Naive thymus-derived CD8-positive, alpha-beta T cell (primary cell): ENCODE measurements around the gene TTC7B. TPM values are rescaled to one million over a fixed set of nuclear protein-coding genes. Genes with fewer than 3 reads are reported as not detected.

ENCODE experiments used
- ATAC-seq, 2 donors: fragments of 150-1000 bp; cut with Tn5 transposase in 1 of 2; sonication (Bioruptor Pico), chemical (Tn5 transposase) in 1 of 2; 1 replicate in 1 of 2; 2 replicates in 1 of 2; pipeline ENCODE4 v1.10.0; 2021; ENCODE audit warnings: mild to moderate bottlenecking in 2 of 2, moderate library complexity in 2 of 2
- POLR2A ChIA-PET: fragments of 350-600 bp; sonication (Branson Sonifier 250); formaldehyde crosslinking; loops from one replicate; lab custom pipeline; 2021; ENCODE audit warnings: antibody characterized with exemption; lab: Charles Lee
- DNase-seq, 10 donors: peaks; one replicate each; pipeline versions ENCODE4 v3.0.0 to v3.0.0-alpha.2; 2020 to 2022
- H3K27ac Mint-ChIP-seq, 10 donors: one replicate each; pipeline ENCODE4 v1.8.0; 2020 to 2022; ENCODE audit warnings: mild to moderate bottlenecking in 10 of 10, mixed read lengths in 10 of 10, moderate library complexity in 4 of 10, inconsistent platforms in 1 of 10
- H3K27me3 Mint-ChIP-seq, 5 donors: one replicate each; pipeline ENCODE4 v1.8.0; 2021 to 2022; ENCODE audit warnings: mixed read lengths in 5 of 5
- H3K36me3 Mint-ChIP-seq, 3 donors: one replicate each; pipeline ENCODE4 v1.8.0; 2020 to 2022; ENCODE audit warnings: mixed read lengths in 3 of 3, mild to moderate bottlenecking in 2 of 3, inconsistent platforms in 1 of 3
- H3K4me1 Mint-ChIP-seq, 4 donors: one replicate each; pipeline ENCODE4 v1.8.0; 2021 to 2022; ENCODE audit warnings: mixed read lengths in 4 of 4
- H3K4me3 Mint-ChIP-seq, 10 donors: one replicate each; pipeline ENCODE4 v1.8.0; 2020 to 2022; ENCODE audit warnings: mild to moderate bottlenecking in 10 of 10, mixed read lengths in 10 of 10, moderate library complexity in 6 of 10, inconsistent platforms in 1 of 10
- H3K9me3 Mint-ChIP-seq, 9 donors: one replicate each; pipeline ENCODE4 v1.8.0; 2020 to 2022; ENCODE audit warnings: mixed read lengths in 9 of 9, mild to moderate bottlenecking in 3 of 9, inconsistent platforms in 1 of 9, moderate library complexity in 1 of 9
- polyA plus RNA-seq, 3 donors: library from polyadenylated mRNA; unstranded; fragments of 300-500 nt; fragmentation: Illumina TruSeq; gene quantifications; one replicate each; pipeline ENCODE4 v1.2.3, GENCODE V29; 2021
- total RNA-seq, 8 experiments: library from RNA in 2 of 8; stranded (reverse) in 2 of 8; gene quantifications; one replicate each; pipeline ENCODE4 v1.2.3 and lab custom pipeline; 2021 to 2026

The TTC7B gene
- total and polyA plus RNA-seq, 5 experiments from 2014 or later, result 0.01 to 0.81 (median 0.41) TPM

- Mint-ChIP-seq H3K4me3 (no peak overlapping the region), H3K36me3 (no peaks in the 10 kb centered on the region), H3K9me3 (no peaks in the 10 kb centered on the region), H3K27ac (no peak overlapping the region), H3K27me3 (peaks cover 0 to 1% (median 0%) of the 10 kb centered on the region in 5 donors), H3K4me1 (no peaks in the 10 kb centered on the region)
- DNase-seq, result no peak
- no peak for ATAC-seq
- POLR2A ChIA-PET, result no interaction called here
Measured at GRCh38 chr14:90720832-90721231, 95.4 kb downstream of the TTC7B start.

DNA sequence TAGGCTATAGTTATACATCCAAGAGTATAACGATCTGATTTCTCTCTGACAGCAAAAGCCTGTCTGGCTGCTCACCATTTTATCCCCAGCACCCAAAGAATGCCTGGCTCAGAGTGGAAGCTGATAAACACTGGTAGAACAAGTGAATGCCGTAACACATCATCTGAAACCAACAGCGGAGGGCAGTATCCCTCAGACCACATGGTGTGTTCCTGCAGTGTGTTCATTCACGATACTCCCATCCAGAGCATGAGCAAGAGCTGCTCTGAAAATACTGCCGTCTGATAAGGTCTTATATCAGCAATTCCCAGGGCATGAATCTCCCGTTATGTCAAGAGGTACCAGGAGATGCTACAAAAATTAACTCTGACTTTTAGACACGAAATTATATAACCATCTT lies 95.9 kb downstream of the TTC7B start:
- H3K9me3 Mint-ChIP-seq, result no peaks in the 10 kb centered on the region
- peaks cover 0 to 2% (median 0%) of the 10 kb centered on the region in 5 donors for H3K27me3 Mint-ChIP-seq
- POLR2A ChIA-PET, result no interaction called here
- ATAC-seq (no peak), DNase-seq (no peak)
- no peaks in the 10 kb centered on the region for H3K36me3 Mint-ChIP-seq
- H3K4me3 Mint-ChIP-seq, result no peak overlapping the region
- H3K4me1 Mint-ChIP-seq, result no peaks in the 10 kb centered on the region
- no peak overlapping the region for H3K27ac Mint-ChIP-seq

DNA sequence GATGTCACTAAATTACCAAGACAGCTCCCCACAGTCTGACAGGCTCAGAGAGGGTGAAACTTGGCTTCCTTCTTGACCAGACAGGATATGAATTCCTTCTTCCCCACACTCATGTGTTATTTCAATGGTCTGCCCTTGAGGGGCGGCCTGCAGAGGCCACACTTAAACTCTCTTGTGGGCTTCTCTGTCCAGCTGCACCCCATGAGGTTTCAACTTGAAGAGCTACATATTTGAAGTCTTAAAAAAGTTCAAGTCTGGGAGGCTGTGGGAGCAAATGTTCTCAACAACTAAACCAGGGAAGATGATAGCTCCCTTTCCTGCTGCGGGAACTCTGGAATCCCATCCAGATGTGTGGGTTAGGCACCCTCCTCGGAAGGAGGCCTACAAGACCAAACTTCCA lies 98.3 kb downstream of the TTC7B start:
- no peaks in the 10 kb centered on the region for H3K4me1 Mint-ChIP-seq
- POLR2A ChIA-PET, result interaction anchor here (0.6 kb wide), 1 partner anchor 56 kb away, joined by 3 read pairs; no protein-coding TSS in a partner anchor
- H3K9me3 Mint-ChIP-seq, result no peaks in the 10 kb centered on the region
- no peak overlapping the region for H3K27ac Mint-ChIP-seq
- DNase-seq, result no peak
- H3K4me3 Mint-ChIP-seq, result no peak overlapping the region
- peaks cover 0 to 4% (median 2%) of the 10 kb centered on the region in 5 donors for H3K27me3 Mint-ChIP-seq
- ATAC-seq, result no peak
- H3K36me3 Mint-ChIP-seq, result no peaks in the 10 kb centered on the region

DNA sequence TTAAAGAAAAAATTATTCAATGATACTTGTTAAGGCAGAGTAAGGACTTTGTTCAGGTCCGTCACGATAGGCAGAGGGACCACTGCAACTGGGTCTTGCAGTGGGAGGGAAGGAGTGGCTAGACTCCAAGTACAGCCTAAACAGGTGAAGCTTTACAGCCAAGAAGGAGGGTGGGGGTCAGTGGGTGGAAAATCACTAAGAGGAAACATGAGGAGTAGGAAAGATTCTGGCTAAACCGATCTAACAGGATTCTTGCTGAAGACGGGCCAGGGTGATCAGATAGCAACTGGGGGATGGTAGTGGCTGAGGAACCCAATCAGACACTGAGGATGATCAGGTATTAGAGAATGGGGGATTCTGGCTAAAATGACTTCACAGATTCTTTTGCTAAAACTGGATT lies 100.2 kb downstream of the TTC7B start:
- Mint-ChIP-seq H3K27me3 (peaks cover 0 to 4% (median 2%) of the 10 kb centered on the region in 5 donors), H3K4me1 (no peaks in the 10 kb centered on the region), H3K27ac (peak overlapping the region in 1 of 10 donors; percentile 15), H3K9me3 (no peaks in the 10 kb centered on the region), H3K4me3 (no peak overlapping the region), H3K36me3 (no peaks in the 10 kb centered on the region)
- DNase-seq, result no peak
- ATAC-seq, result no peak
- POLR2A ChIA-PET, result no interaction called here

DNA sequence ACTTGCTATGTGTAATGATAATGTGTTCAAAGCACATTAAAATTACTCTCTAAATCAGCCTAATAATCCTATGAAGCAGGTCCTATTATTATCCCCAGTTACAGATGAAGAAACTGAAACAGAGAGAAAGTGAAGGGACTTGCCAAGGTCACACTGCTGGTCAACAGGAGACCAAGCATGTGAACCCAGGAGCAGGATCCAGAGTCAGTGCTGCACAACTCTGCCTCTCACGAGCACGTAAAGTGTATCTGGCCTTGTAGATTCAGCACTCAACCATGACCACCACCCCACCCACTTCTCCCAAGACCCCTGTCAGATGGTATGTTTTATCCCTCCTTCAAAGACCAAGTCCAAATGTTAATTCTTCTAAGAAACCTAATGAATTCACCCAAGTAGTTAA lies 100.7 kb downstream of the TTC7B start:
- no peaks in the 10 kb centered on the region for H3K4me1 Mint-ChIP-seq

GRCh38 chr14:90714811-90715210 lies 101.4 kb downstream of the TTC7B start:
- ATAC-seq, result no peak
- H3K4me3 Mint-ChIP-seq, result no peak overlapping the region
- DNase-seq, result no peak
- no peaks in the 10 kb centered on the region for H3K36me3 Mint-ChIP-seq
- POLR2A ChIA-PET, result no interaction called here
- peaks cover 0 to 4% (median 3%) of the 10 kb centered on the region in 5 donors for H3K27me3 Mint-ChIP-seq
- H3K4me1 Mint-ChIP-seq, result no peaks in the 10 kb centered on the region
- no peak overlapping the region for H3K27ac Mint-ChIP-seq
- H3K9me3 Mint-ChIP-seq, result no peaks in the 10 kb centered on the region

More for the DNA sequence above, 100.7 kb downstream of the TTC7B start:
- no peak overlapping the region for H3K27ac Mint-ChIP-seq
- H3K27me3 Mint-ChIP-seq, result peaks cover 0 to 4% (median 2%) of the 10 kb centered on the region in 5 donors
- H3K9me3 Mint-ChIP-seq, result no peaks in the 10 kb centered on the region
- DNase-seq (no peak), ATAC-seq (no peak)
- no peak overlapping the region for H3K4me3 Mint-ChIP-seq
- H3K36me3 Mint-ChIP-seq, result no peaks in the 10 kb centered on the region
- POLR2A ChIA-PET, result no interaction called here

GRCh38 chr14:90704738-90705392 lies 111.4 kb downstream of the TTC7B start:
- ATAC-seq, result no peak
- Mint-ChIP-seq H3K36me3 (no peaks in the 10 kb centered on the region), H3K4me3 (no peak overlapping the region), H3K27ac (no peak overlapping the region), H3K4me1 (no peaks in the 10 kb centered on the region), H3K9me3 (no peaks in the 10 kb centered on the region), H3K27me3 (peaks cover 0 to 16% (median 6%) of the 10 kb centered on the region in 5 donors)
- POLR2A ChIA-PET, result no interaction called here
- DNase-seq, result no peak

GRCh38 chr14:90703841-90704737 lies 112.1 kb downstream of the TTC7B start:
- POLR2A ChIA-PET, result no interaction called here
- no peaks in the 10 kb centered on the region for H3K36me3 Mint-ChIP-seq
- H3K9me3 Mint-ChIP-seq, result no peaks in the 10 kb centered on the region
- no peak overlapping the region for H3K27ac Mint-ChIP-seq
- H3K27me3 Mint-ChIP-seq, result peaks cover 0 to 16% (median 6%) of the 10 kb centered on the region in 5 donors
- DNase-seq, result no peak
- no peaks in the 10 kb centered on the region for H3K4me1 Mint-ChIP-seq
- no peak overlapping the region for H3K4me3 Mint-ChIP-seq
- ATAC-seq, result no peak

GRCh38 chr14:90700933-90701776 lies 115.1 kb downstream of the TTC7B start:
- Mint-ChIP-seq H3K27ac (no peak overlapping the region), H3K27me3 (peaks cover 0 to 16% (median 0%) of the 10 kb centered on the region in 5 donors), H3K4me3 (no peak overlapping the region), H3K9me3 (no peaks in the 10 kb centered on the region), H3K4me1 (peaks cover 4 to 11% (median 4%) of the 10 kb centered on the region in 4 donors), H3K36me3 (no peaks in the 10 kb centered on the region)
- POLR2A ChIA-PET, result no interaction called here
- no peak for ATAC-seq
- DNase-seq, result no peak

DNA sequence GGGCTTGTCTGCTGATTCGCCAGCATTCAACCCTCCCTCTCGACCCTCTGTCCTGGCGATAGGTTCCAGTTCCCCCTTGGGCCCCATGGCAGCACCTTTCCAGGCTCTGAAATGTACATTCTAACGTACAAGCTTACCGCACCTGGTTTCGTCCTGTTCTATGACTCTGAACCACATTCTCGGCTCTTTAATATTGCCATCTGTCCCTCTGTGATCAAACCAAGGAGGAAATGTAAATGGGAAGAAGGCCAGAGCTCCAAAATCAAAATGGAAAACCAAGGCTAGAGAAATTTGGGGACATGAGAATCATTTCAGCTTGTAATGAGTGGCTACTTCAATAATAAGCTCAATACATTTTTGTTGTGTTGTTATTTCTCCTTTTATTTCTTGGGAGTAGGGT lies 117.2 kb downstream of the TTC7B start:
- Mint-ChIP-seq H3K27ac (no peak overlapping the region), H3K27me3 (peaks cover 0 to 11% (median 0%) of the 10 kb centered on the region in 5 donors), H3K36me3 (no peaks in the 10 kb centered on the region), H3K4me1 (peaks cover 4 to 11% (median 4%) of the 10 kb centered on the region in 4 donors), H3K9me3 (no peaks in the 10 kb centered on the region), H3K4me3 (no peak overlapping the region)
- POLR2A ChIA-PET, result interaction anchor here (2.0 kb wide), 1 partner anchor 316 kb away, joined by 5 read pairs; no protein-coding TSS in a partner anchor
- ATAC-seq, result no peak
- DNase-seq, result no peak

DNA sequence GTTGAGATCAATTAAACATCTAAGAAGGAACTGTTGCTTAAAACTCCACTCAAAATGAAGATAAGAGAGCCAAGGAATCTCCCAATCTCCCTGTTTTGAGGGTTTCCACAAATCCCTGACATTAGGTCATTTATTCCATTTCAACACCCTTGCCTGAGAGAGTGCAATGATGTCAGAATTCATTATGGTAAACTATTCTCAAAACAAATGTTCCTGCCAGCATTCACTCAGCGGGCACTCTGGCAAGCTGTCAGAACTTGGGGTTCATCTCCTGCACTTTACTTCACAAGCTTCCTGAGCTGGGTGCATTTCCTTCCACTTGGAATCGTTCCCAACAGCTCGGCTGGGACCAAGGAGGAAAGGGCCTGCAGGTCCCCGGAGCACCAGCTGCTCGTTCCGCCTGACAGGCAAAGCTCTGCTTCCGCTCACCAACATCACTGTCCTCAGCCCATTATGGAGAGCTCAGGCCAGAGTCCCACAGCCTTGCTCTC lies 117.8 kb downstream of the TTC7B start:
- peaks cover 4 to 11% (median 4%) of the 10 kb centered on the region in 4 donors for H3K4me1 Mint-ChIP-seq
- no peaks in the 10 kb centered on the region for H3K9me3 Mint-ChIP-seq
- no peak overlapping the region for H3K27ac Mint-ChIP-seq
- no peak for DNase-seq
- peaks cover 0 to 6% (median 0%) of the 10 kb centered on the region in 5 donors for H3K27me3 Mint-ChIP-seq
- POLR2A ChIA-PET, result interaction anchor here (2.0 kb wide), 1 partner anchor 316 kb away, joined by 5 read pairs; no protein-coding TSS in a partner anchor
- no peak for ATAC-seq
- no peaks in the 10 kb centered on the region for H3K36me3 Mint-ChIP-seq
- no peak overlapping the region for H3K4me3 Mint-ChIP-seq

GRCh38 chr14:90697577-90698206 lies 118.5 kb downstream of the TTC7B start:
- H3K36me3 Mint-ChIP-seq, result no peaks in the 10 kb centered on the region
- peak overlapping the region in 1 of 10 donors; percentile 4 for H3K27ac Mint-ChIP-seq
- peaks cover 4 to 11% (median 4%) of the 10 kb centered on the region in 4 donors for H3K4me1 Mint-ChIP-seq
- DNase-seq (peak; percentile 55 to 87 (median 72)), ATAC-seq (peak; percentile 88 to 95)
- H3K9me3 Mint-ChIP-seq, result no peaks in the 10 kb centered on the region
- POLR2A ChIA-PET, result interaction anchor here (0.8 to 2.0 kb wide), 3 partner anchors 297 to 328 kb away, joined by 5 read pairs; no protein-coding TSS in a partner anchor
- peaks cover 0 to 3% (median 0%) of the 10 kb centered on the region in 5 donors for H3K27me3 Mint-ChIP-seq
- no peak overlapping the region for H3K4me3 Mint-ChIP-seq
